ENCODE measurements around the gene CD207. TPM values are rescaled to one million over a fixed set of nuclear protein-coding genes. Genes with fewer than 3 reads are reported as not detected.
"Not testable (repeated sequence)": the region's sequence is repeated elsewhere in the genome, so short reads cannot be mapped to it uniquely, and the experiment has no call there.

Gene CD207
- total RNA-seq, 3 donors from 2014 or later (not counting 1 experiment from before 2014, with no cell fraction given): not detected

DNA sequence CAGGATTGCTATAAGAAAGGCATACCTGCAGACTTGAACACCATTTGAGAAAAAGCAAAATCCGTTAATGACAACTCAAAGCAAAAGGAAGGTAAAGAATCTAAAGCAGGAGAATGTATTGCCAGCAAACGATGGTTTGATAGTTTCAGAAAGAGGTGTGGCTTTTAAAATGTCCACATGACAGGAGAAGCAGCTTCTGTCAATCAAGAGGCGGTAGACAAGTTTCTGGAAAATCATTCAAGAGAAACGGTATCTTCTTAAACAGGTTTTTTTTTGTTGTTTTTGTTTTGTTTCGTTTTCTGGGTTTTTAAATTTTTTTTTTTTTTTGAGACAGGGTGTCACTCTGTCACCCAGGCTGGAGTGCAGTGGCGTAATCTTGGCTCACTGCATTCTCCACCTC lies 29.0 kb downstream of the CD207 start:
- ATAC-seq: no peak
- 58% methylated on average over 5 of the region's 6 CpGs for WGBS (ENCODE audit: insufficient coverage)
- Mint-ChIP-seq H3K4me3 (no peak overlapping the region), H3K36me3 (no peaks in the 10 kb centered on the region), H3K9me3 (no peaks in the 10 kb centered on the region), H3K27me3 (ENCODE audit: low read depth in 2 of 2) (no peaks in the 10 kb centered on the region), H3K27ac (no peak overlapping the region), H3K4me1 (peaks cover 22 to 26% of the 10 kb centered on the region in 2 donors)
- intact Hi-C loops (cut with micrococcal nuclease): no loop called here
- Histone ChIP-seq H3K4me3 (ENCODE audit: low read length) (no peak overlapping the region), H3K27ac (ENCODE audit: low read length) (no peak overlapping the region), H3K9me3 (ENCODE audit: control insufficient read depth, insufficient read depth, low read length) (no peaks in the 10 kb centered on the region), H3K36me3 (ENCODE audit: control insufficient read depth, insufficient read depth, low read length) (no peaks in the 10 kb centered on the region), H3K27me3 (ENCODE audit: control insufficient read depth, insufficient read depth, low read length) (no peaks in the 10 kb centered on the region), H3K4me1 (ENCODE audit: control insufficient read depth, insufficient read depth, low read length) (peaks cover 6% of the 10 kb centered on the region)
- DNase-seq: no peak
- TF ChIP-seq, protein P1, sequence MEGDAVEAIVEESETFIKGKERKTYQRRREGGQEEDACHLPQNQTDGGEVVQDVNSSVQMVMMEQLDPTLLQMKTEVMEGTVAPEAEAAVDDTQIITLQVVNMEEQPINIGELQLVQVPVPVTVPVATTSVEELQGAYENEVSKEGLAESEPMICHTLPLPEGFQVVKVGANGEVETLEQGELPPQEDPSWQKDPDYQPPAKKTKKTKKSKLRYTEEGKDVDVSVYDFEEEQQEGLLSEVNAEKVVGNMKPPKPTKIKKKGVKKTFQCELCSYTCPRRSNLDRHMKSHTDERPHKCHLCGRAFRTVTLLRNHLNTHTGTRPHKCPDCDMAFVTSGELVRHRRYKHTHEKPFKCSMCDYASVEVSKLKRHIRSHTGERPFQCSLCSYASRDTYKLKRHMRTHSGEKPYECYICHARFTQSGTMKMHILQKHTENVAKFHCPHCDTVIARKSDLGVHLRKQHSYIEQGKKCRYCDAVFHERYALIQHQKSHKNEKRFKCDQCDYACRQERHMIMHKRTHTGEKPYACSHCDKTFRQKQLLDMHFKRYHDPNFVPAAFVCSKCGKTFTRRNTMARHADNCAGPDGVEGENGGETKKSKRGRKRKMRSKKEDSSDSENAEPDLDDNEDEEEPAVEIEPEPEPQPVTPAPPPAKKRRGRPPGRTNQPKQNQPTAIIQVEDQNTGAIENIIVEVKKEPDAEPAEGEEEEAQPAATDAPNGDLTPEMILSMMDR (IDR thresholded peaks at IDR 0.05): no peak

DNA sequence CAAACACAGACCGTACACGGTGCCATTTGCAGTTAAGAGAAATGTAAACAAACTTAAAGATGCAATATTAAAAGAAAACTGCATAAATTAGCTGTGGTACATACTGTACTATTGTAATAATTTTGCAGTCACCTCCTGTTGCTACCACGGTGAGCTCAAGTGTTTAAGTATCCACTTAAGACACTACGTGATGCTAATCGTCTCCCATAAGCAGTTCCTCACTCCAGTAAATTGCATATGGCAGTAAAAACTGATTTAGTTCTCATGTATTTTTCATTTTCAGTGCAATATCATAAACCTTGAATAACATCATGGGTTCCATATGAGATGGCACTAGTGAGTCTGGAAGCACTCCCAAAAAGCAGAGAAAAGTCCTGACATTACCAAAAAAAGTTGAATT lies 29.6 kb downstream of the CD207 start:
- Histone ChIP-seq H3K4me3 (ENCODE audit: low read length) (no peak overlapping the region), H3K27ac (ENCODE audit: low read length) (no peak overlapping the region), H3K36me3 (ENCODE audit: control insufficient read depth, insufficient read depth, low read length) (no peaks in the 10 kb centered on the region), H3K4me1 (ENCODE audit: control insufficient read depth, insufficient read depth, low read length) (peaks cover 6% of the 10 kb centered on the region), H3K27me3 (ENCODE audit: control insufficient read depth, insufficient read depth, low read length) (no peaks in the 10 kb centered on the region), H3K9me3 (ENCODE audit: control insufficient read depth, insufficient read depth, low read length) (no peaks in the 10 kb centered on the region)
- no peak for ATAC-seq
- Mint-ChIP-seq H3K9me3 (no peaks in the 10 kb centered on the region), H3K4me3 (no peak overlapping the region), H3K4me1 (peaks cover 22 to 25% of the 10 kb centered on the region in 2 donors), H3K27ac (no peak overlapping the region), H3K27me3 (ENCODE audit: low read depth in 2 of 2) (no peaks in the 10 kb centered on the region), H3K36me3 (no peaks in the 10 kb centered on the region)
- DNase-seq: no peak
- TF ChIP-seq, protein P1 (IDR thresholded peaks at IDR 0.05): no peak
- intact Hi-C loops (cut with micrococcal nuclease): no loop called here
- WGBS (ENCODE audit: insufficient coverage): 81% methylated on average over 3 of the region's 5 CpGs

DNA sequence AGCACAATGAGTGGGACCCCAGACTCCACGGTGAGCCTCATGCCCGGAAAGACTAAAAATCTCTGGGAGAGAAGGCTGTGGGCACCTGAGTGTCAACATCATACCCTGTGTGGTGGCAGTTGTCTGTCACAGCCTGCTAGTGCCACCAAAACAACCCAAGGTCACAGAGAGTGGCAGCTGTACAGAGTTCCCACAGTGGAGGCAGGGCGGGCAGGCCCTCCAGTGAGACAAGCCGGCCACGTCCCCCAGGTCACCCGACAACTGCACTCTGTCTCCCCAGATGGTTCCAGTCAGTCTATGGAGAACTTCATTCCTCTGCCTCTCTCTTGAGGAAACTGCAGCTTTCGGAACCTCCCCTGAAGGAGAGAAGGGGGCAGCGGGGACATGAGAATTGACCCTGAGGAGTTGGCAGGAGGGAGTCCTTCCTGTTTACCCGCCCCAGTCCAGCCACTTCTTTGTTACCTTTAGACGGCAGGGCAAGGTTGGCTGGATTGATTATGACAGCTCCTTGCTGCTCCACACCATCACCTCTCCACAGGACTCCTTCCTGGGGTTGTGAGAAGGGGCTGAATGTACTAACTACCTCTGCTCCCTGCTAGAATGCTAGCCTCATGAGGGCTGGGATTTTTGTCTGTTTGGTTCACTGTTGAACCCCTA lies 33.9 kb downstream of the CD207 start:
- Mint-ChIP-seq H3K27ac (no peak overlapping the region), H3K27me3 (ENCODE audit: low read depth in 2 of 2) (peaks cover 0 to 6% of the 10 kb centered on the region in 2 donors), H3K4me1 (peaks cover 17 to 25% of the 10 kb centered on the region in 2 donors), H3K4me3 (no peak overlapping the region), H3K36me3 (peaks cover 10% of the 10 kb centered on the region), H3K9me3 (peaks cover 6 to 7% of the 10 kb centered on the region in 2 donors)
- no peak overlapping the region for H3K4me3 ChIP-seq (ENCODE audit: low read length)
- TF ChIP-seq, protein P1 (IDR thresholded peaks at IDR 0.05): no peak
- H3K27ac ChIP-seq (ENCODE audit: low read length): no peak overlapping the region
- WGBS (ENCODE audit: insufficient coverage): 89% methylated on average over 10 of the region's 10 CpGs
- H3K4me1 ChIP-seq (ENCODE audit: control insufficient read depth, insufficient read depth, low read length): peaks cover 1% of the 10 kb centered on the region
- intact Hi-C loops (cut with micrococcal nuclease): no loop called here
- no peaks in the 10 kb centered on the region for H3K36me3 ChIP-seq (ENCODE audit: control insufficient read depth, insufficient read depth, low read length)
- H3K27me3 ChIP-seq (ENCODE audit: control insufficient read depth, insufficient read depth, low read length): no peaks in the 10 kb centered on the region
- ATAC-seq (no peak), DNase-seq (no peak)
- no peaks in the 10 kb centered on the region for H3K9me3 ChIP-seq (ENCODE audit: control insufficient read depth, insufficient read depth, low read length)

DNA sequence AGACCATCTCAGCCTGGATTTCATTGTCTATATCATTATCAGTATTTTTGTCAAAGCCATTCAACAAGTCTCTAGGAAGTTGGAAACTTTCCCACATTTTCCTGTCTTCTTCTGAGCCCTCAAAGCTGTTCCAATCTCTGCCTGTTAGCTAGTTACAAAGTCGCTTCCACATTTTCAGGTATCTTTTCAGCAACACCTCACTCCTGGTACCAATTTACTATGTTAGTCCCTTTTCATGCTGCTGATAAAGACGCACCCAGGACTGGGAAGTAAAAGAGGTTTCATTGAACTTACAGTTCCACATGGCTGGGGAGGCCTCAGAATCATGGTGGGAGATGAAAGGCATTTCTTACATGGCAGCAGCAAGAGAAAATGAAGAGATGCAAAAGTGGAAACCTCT lies 35.9 kb downstream of the CD207 start:
- TF ChIP-seq, protein P1 (IDR thresholded peaks at IDR 0.05): no peak
- Mint-ChIP-seq H3K4me1 (peaks cover 18 to 22% of the 10 kb centered on the region in 2 donors), H3K9me3 (peaks cover 6 to 7% of the 10 kb centered on the region in 2 donors), H3K4me3 (no peak overlapping the region), H3K36me3 (peaks cover 10% of the 10 kb centered on the region), H3K27me3 (ENCODE audit: low read depth in 2 of 2) (peaks cover 6 to 8% of the 10 kb centered on the region in 2 donors), H3K27ac (no peak overlapping the region)
- DNase-seq: no peak
- no peak overlapping the region for H3K27ac ChIP-seq (ENCODE audit: low read length)
- no peaks in the 10 kb centered on the region for H3K9me3 ChIP-seq (ENCODE audit: control insufficient read depth, insufficient read depth, low read length)
- H3K4me3 ChIP-seq (ENCODE audit: low read length): no peak overlapping the region
- H3K27me3 ChIP-seq (ENCODE audit: control insufficient read depth, insufficient read depth, low read length): no peaks in the 10 kb centered on the region
- H3K36me3 ChIP-seq (ENCODE audit: control insufficient read depth, insufficient read depth, low read length): no peaks in the 10 kb centered on the region
- peaks cover 6% of the 10 kb centered on the region for H3K4me1 ChIP-seq (ENCODE audit: control insufficient read depth, insufficient read depth, low read length)
- intact Hi-C loops (cut with micrococcal nuclease): no loop called here
- 92% methylated on average over 2 of the region's 2 CpGs for WGBS (ENCODE audit: insufficient coverage)
- no peak for ATAC-seq

DNA sequence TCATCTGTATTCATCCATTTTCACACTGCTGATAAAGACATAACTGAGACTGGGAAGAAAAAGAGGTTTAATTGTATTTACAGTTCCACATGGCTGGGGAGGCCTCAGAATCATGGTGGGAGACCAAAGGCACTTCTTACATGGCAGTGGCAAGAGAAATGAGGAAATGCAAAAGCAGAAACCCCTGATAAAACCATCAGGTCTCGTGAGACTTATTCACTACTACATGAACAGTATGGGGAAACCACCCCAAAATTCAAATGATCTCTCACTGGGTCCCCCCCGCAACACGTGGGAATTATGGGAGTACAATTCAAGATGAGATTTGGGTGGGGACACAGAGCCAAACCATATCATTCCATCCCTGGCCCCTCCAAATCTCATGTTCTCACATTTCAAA lies 37.6 kb downstream of the CD207 start:
- intact Hi-C loops (cut with micrococcal nuclease); DNase-seq; H3K27ac ChIP-seq (ENCODE audit: low read length); H3K4me3 Mint-ChIP-seq; H3K36me3 ChIP-seq (ENCODE audit: control insufficient read depth, insufficient read depth, low read length); H3K27ac Mint-ChIP-seq; H3K9me3 Mint-ChIP-seq; H3K27me3 ChIP-seq (ENCODE audit: control insufficient read depth, insufficient read depth, low read length); H3K4me3 ChIP-seq (ENCODE audit: low read length); H3K4me1 ChIP-seq (ENCODE audit: control insufficient read depth, insufficient read depth, low read length); H3K9me3 ChIP-seq (ENCODE audit: control insufficient read depth, insufficient read depth, low read length); ATAC-seq: not testable (repeated sequence)
- Mint-ChIP-seq H3K4me1 (peaks cover 18 to 22% of the 10 kb centered on the region in 2 donors), H3K36me3 (peaks cover 10% of the 10 kb centered on the region), H3K27me3 (ENCODE audit: low read depth in 2 of 2) (peaks cover 13 to 20% of the 10 kb centered on the region in 2 donors)
- no CpG with 5 or more reads among the region's 3 CpGs for WGBS (ENCODE audit: insufficient coverage)

Measured in natural killer cell (primary cell).